H9 (cell line): ENCODE results near the gene FGFR4. TPM values are rescaled to one million over a fixed set of nuclear protein-coding genes. Genes with fewer than 3 reads are reported as not detected.
A peak's percentile ranks its signal among the peaks of the same experiment; 100 is the strongest.

Experiments
- DNase-seq: peaks from one replicate; pipeline ENCODE4 v3.0.0-alpha.2; 2017
- H2AFZ ChIP-seq: one replicate; pipeline ENCODE4 v1.6.1; 2013; ENCODE audit warnings: mild to moderate bottlenecking, low read length, control low read depth, moderate library complexity
- H2AK5ac ChIP-seq: 2 replicates; pipeline ENCODE4 v1.6.1; 2013; ENCODE audit warnings: low read length, control low read depth, mixed read lengths; ENCODE audit not compliant: insufficient read length
- H2BK120ac ChIP-seq: one replicate; pipeline ENCODE4 v1.6.1; 2013; ENCODE audit warnings: low read depth, mild to moderate bottlenecking, low read length, control low read depth, inconsistent platforms; ENCODE audit not compliant: poor library complexity, severe bottlenecking
- H2BK12ac ChIP-seq: 2 replicates; pipeline ENCODE4 v1.6.1; 2013; ENCODE audit warnings: low read length, control low read depth, mixed read lengths, low read depth; ENCODE audit not compliant: insufficient read length
- H2BK15ac ChIP-seq: 2 replicates; pipeline ENCODE4 v1.6.1; 2013; ENCODE audit warnings: low read depth, low read length, control low read depth
- H2BK20ac ChIP-seq: one replicate; pipeline ENCODE4 v1.6.1; 2013; ENCODE audit warnings: low read depth, mild to moderate bottlenecking, low read length, control low read depth, inconsistent platforms; ENCODE audit not compliant: poor library complexity, severe bottlenecking
- H2BK5ac ChIP-seq: 2 replicates; pipeline ENCODE4 v1.6.1; 2013; ENCODE audit warnings: low read length, control low read depth, mixed read lengths; ENCODE audit not compliant: insufficient read length
- H3K14ac ChIP-seq: 2 replicates; pipeline ENCODE4 v1.6.1; 2013; ENCODE audit warnings: low read length, control low read depth; ENCODE audit not compliant: insufficient read depth
- H3K18ac ChIP-seq: 2 replicates; pipeline ENCODE4 v1.6.1; 2013; ENCODE audit warnings: low read depth, mild to moderate bottlenecking, mixed read lengths, low read length, control low read depth; ENCODE audit not compliant: insufficient read length
- H3K23ac ChIP-seq: 2 replicates; pipeline ENCODE4 v1.6.1; 2013; ENCODE audit warnings: low read length, control low read depth, mixed read lengths, low read depth; ENCODE audit not compliant: insufficient read length
- H3K23me2 ChIP-seq: 2 replicates; pipeline ENCODE4 v1.6.1; 2013; ENCODE audit warnings: low read depth, mild to moderate bottlenecking, mixed read lengths, low read length, control low read depth; ENCODE audit not compliant: insufficient read length, poor library complexity, severe bottlenecking
- H3K27ac ChIP-seq: 2 replicates; pipeline ENCODE4 v1.5.1; 2013; ENCODE audit warnings: low read length, control low read depth, mixed read lengths, low read depth; ENCODE audit not compliant: insufficient read length
- H3K27me3 ChIP-seq: 2 replicates; pipeline ENCODE4 v1.6.1; 2013; ENCODE audit warnings: low read length, control low read depth, inconsistent platforms; ENCODE audit not compliant: insufficient read depth
- H3K4ac ChIP-seq: 2 replicates; pipeline ENCODE4 v1.6.1; 2013; ENCODE audit warnings: low read depth, mild to moderate bottlenecking, control low read depth, inconsistent platforms, low read length, moderate library complexity
- H3K4me1 ChIP-seq: 2 replicates; pipeline ENCODE4 v1.6.1; 2013; ENCODE audit warnings: low read length, control low read depth, inconsistent platforms; ENCODE audit not compliant: insufficient read depth
- H3K4me2 ChIP-seq: 2 replicates; pipeline ENCODE4 v1.6.1; 2013; ENCODE audit warnings: low read length, control low read depth, mixed read lengths; ENCODE audit not compliant: insufficient read length, insufficient read depth
- H3K56ac ChIP-seq: 2 replicates; pipeline ENCODE4 v1.6.1; 2013; ENCODE audit warnings: low read depth, mild to moderate bottlenecking, mixed read lengths, low read length, control low read depth; ENCODE audit not compliant: insufficient read length
- H3K79me1 ChIP-seq: 2 replicates; pipeline ENCODE4 v1.6.1; 2013; ENCODE audit warnings: low read depth, mild to moderate bottlenecking, moderate library complexity, low read length, control low read depth, inconsistent platforms; ENCODE audit not compliant: insufficient read depth, poor library complexity, severe bottlenecking
- H3K79me2 ChIP-seq: 2 replicates; pipeline ENCODE4 v1.6.1; 2013; ENCODE audit warnings: low read length, control low read depth, inconsistent platforms; ENCODE audit not compliant: insufficient read depth
- H3K9ac ChIP-seq: 2 replicates; pipeline ENCODE4 v1.6.1; 2013; ENCODE audit warnings: low read length, control low read depth, mixed read lengths; ENCODE audit not compliant: insufficient read length; ENCODE audit errors: extremely low read depth
- H3K9me3 ChIP-seq: one replicate; pipeline ENCODE4 v1.6.1; 2013; ENCODE audit warnings: low read depth, low read length, inconsistent platforms; ENCODE audit not compliant: control insufficient read depth
- H3T11ph ChIP-seq: one replicate; pipeline ENCODE4 v1.6.1; 2013; ENCODE audit warnings: mild to moderate bottlenecking, low read length, control low read depth, inconsistent platforms
- H4K20me1 ChIP-seq: one replicate; pipeline ENCODE4 v1.6.1; 2013; ENCODE audit not compliant: control insufficient read depth, insufficient read length, insufficient read depth
- H4K5ac ChIP-seq: 2 replicates; pipeline ENCODE4 v1.6.1; 2013; ENCODE audit warnings: low read depth, mild to moderate bottlenecking, mixed read lengths, low read length, control low read depth; ENCODE audit not compliant: insufficient read length
- H4K8ac ChIP-seq: replicated peaks from 2 replicates; pipeline ENCODE4 v1.6.1; 2013; ENCODE audit warnings: low read length, control low read depth, mixed read lengths, low read depth; ENCODE audit not compliant: insufficient read length
- H4K91ac ChIP-seq: 2 replicates; pipeline ENCODE4 v1.6.1; 2013; ENCODE audit warnings: low read depth, mild to moderate bottlenecking, moderate library complexity, mixed read lengths, low read length, control low read depth; ENCODE audit not compliant: insufficient read length
- H3K27ac Mint-ChIP-seq, 3 experiments: 2 replicates in 2 of 3; 3 replicates in 1 of 3; pipeline ENCODE4 v1.8.0; 2020 to 2021; ENCODE audit warnings: mixed read lengths in 3 of 3, mild to moderate bottlenecking in 1 of 3, moderate library complexity in 1 of 3
- H3K27me3 Mint-ChIP-seq: 2 replicates; pipeline ENCODE4 v1.8.0; 2021; ENCODE audit warnings: low read depth, mild to moderate bottlenecking, moderate library complexity, mixed read lengths
- H3K36me3 Mint-ChIP-seq, 3 experiments: 2 replicates in 2 of 3; 3 replicates in 1 of 3; pipeline ENCODE4 v1.8.0; 2020 to 2021; ENCODE audit warnings: low read depth in 3 of 3, mixed read lengths in 3 of 3; ENCODE audit not compliant: insufficient read depth in 1 of 3
- H3K4me1 Mint-ChIP-seq, 2 experiments: 2 replicates each; pipeline ENCODE4 v1.8.0; 2020; ENCODE audit warnings: mixed read lengths in 2 of 2
- H3K4me3 Mint-ChIP-seq, 2 experiments: 2 replicates in 1 of 2; 3 replicates in 1 of 2; pipeline ENCODE4 v1.8.0; 2020 to 2021; ENCODE audit warnings: mild to moderate bottlenecking in 2 of 2, mixed read lengths in 2 of 2, moderate library complexity in 1 of 2
- H3K9me3 Mint-ChIP-seq, 2 experiments: 2 replicates in 1 of 2; 3 replicates in 1 of 2; pipeline ENCODE4 v1.8.0; 2020; ENCODE audit warnings: mild to moderate bottlenecking in 2 of 2, mixed read lengths in 2 of 2, moderate library complexity in 1 of 2
- WGBS: extraction: QIAGEN DNeasy Blood & Tissue Kit; methylation state at CpG from one replicate; pipeline ENCODE4 v1.1.7; 2013; ENCODE audit warnings: missing lambda C conversion rate, low lambda C conversion rate, mixed read lengths; ENCODE audit not compliant: insufficient read length; ENCODE audit errors: extremely low coverage; 5-methylcytosine and 5-hydroxymethylcytosine counted together
- total RNA-seq: library from RNA; stranded (reverse); gene quantifications from 2 replicates; pipeline ENCODE4 v1.2.1, GENCODE V29; 2021
- TF ChIP-seq, protein P1 (sequence below): fragments of 200-600 bp; sonication (generic); conservative IDR thresholded peaks from 3 replicates; pipeline ENCODE4 v1.8.0; 2021; ENCODE audit warnings: antibody characterized with exemption, mild to moderate bottlenecking

Gene FGFR4
- total RNA-seq, 1 experiment from 2014 or later, result 52.8 TPM

- no peaks in the 10 kb centered on the region for H3K23me2 ChIP-seq
- H2AFZ ChIP-seq, result no peak overlapping the region
- H3K79me1 ChIP-seq, result no peaks in the 10 kb centered on the region
- H4K20me1 ChIP-seq, result no peaks in the 10 kb centered on the region
- H3K27ac ChIP-seq, result no peak overlapping the region
- H4K91ac ChIP-seq, result no peak overlapping the region
- H3K14ac ChIP-seq, result no peak overlapping the region
- H4K8ac ChIP-seq, result no peak overlapping the region
- H3K56ac ChIP-seq, result no peak overlapping the region
- TF ChIP-seq, protein P1, sequence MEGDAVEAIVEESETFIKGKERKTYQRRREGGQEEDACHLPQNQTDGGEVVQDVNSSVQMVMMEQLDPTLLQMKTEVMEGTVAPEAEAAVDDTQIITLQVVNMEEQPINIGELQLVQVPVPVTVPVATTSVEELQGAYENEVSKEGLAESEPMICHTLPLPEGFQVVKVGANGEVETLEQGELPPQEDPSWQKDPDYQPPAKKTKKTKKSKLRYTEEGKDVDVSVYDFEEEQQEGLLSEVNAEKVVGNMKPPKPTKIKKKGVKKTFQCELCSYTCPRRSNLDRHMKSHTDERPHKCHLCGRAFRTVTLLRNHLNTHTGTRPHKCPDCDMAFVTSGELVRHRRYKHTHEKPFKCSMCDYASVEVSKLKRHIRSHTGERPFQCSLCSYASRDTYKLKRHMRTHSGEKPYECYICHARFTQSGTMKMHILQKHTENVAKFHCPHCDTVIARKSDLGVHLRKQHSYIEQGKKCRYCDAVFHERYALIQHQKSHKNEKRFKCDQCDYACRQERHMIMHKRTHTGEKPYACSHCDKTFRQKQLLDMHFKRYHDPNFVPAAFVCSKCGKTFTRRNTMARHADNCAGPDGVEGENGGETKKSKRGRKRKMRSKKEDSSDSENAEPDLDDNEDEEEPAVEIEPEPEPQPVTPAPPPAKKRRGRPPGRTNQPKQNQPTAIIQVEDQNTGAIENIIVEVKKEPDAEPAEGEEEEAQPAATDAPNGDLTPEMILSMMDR, result no peak
- H3K4ac ChIP-seq, result no peak overlapping the region
- H2BK120ac ChIP-seq, result no peak overlapping the region
- no peak overlapping the region for H2BK12ac ChIP-seq
- no peak overlapping the region for H3K4me3 Mint-ChIP-seq
- H3K27ac Mint-ChIP-seq, result peak overlapping the region in 1 of 3 experiments; percentile 40; a peak in 1 of 7 replicates
- WGBS, result no CpG with 5 or more reads among the region's 21 CpGs
- no peak overlapping the region for H2BK20ac ChIP-seq
- no peak overlapping the region for H3K23ac ChIP-seq
- no peak overlapping the region for H3T11ph ChIP-seq
- H3K9me3 ChIP-seq, result no peaks in the 10 kb centered on the region
- peaks cover 25 to 28% of the 10 kb centered on the region in 2 experiments for H3K4me1 Mint-ChIP-seq
- H2BK5ac ChIP-seq, result no peak overlapping the region
- H3K27me3 Mint-ChIP-seq, result no peaks in the 10 kb centered on the region; the same call in 1 of the 2 replicates
- peaks cover 4% of the 10 kb centered on the region; the same call in 1 of the 2 replicates for H3K79me2 ChIP-seq
- H2BK15ac ChIP-seq, result no peak overlapping the region
- no peak overlapping the region for H3K9ac ChIP-seq
- no peak for DNase-seq
- peaks cover 28 to 49% (median 46%) of the 10 kb centered on the region in 3 experiments; a peak in 6 of 7 replicates for H3K36me3 Mint-ChIP-seq
- no peak overlapping the region for H2AK5ac ChIP-seq
- peaks cover 6% of the 10 kb centered on the region for H3K4me1 ChIP-seq
- H3K9me3 Mint-ChIP-seq, result no peaks in the 10 kb centered on the region; a peak in 1 of 5 replicates
- no peak overlapping the region for H3K18ac ChIP-seq
- no peak overlapping the region for H3K4me2 ChIP-seq
- no peaks in the 10 kb centered on the region for H3K27me3 ChIP-seq
- no peak overlapping the region for H4K5ac ChIP-seq
Observed at GRCh38 chr5:177089825-177090641, 3.3 kb downstream of the FGFR4 start.
